ENCODE results near the gene EHMT1.

The EHMT1 gene

GRCh38 chr9:137813167-137813566 is 194.4 kb downstream of the EHMT1 start:
- no peak for FAIRE-seq

- no peak for FAIRE-seq
Observed at GRCh38 chr9:137813651-137814415, 195.0 kb downstream of the EHMT1 start.

DNA sequence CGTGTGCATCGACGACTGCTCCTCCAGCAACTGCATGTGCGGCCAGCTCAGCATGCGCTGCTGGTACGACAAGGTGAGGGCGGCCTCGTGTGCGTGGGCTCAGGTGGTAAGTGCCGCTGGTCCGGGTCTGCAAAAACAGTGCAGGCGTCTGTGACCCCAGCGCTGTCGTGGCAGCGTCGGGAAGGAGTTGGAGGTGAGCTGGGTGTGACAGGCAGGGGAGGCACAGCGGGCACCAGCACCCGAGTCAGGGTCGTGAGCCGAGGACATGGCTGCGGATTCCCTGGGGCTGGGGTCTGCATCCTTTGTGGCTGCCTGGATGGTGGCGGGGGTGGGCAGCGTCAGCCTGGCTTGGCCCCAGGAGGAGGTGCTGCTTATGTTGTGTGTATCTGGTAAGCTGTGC is 195.6 kb downstream of the EHMT1 start:
- no peak for FAIRE-seq

DNA sequence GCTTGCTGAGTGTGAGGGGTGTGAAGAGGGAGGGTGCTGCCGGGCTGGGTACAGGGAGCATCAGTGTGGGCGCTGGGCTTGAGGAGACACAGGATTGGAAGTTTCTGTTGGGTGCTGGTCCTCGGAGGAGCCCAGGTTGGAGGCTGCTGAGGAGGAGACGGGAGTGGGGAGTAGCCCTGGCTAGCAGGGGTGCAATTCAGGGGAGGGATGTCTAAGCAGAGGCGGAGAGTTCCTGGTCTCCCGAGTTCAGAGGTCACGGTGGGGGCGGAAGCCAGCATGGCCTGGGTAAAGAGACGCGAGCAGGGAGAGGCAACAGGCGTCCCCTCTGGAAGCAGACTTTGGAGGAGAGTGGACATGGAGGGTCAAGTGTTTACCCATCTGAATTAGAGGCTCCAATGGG is 196.0 kb downstream of the EHMT1 start:
- FAIRE-seq = no peak

- FAIRE-seq = no peak
Observed at GRCh38 chr9:137815256-137816255, 196.8 kb downstream of the EHMT1 start.

GRCh38 chr9:137816531-137817235 is 197.9 kb downstream of the EHMT1 start:
- FAIRE-seq = no peak

DNA sequence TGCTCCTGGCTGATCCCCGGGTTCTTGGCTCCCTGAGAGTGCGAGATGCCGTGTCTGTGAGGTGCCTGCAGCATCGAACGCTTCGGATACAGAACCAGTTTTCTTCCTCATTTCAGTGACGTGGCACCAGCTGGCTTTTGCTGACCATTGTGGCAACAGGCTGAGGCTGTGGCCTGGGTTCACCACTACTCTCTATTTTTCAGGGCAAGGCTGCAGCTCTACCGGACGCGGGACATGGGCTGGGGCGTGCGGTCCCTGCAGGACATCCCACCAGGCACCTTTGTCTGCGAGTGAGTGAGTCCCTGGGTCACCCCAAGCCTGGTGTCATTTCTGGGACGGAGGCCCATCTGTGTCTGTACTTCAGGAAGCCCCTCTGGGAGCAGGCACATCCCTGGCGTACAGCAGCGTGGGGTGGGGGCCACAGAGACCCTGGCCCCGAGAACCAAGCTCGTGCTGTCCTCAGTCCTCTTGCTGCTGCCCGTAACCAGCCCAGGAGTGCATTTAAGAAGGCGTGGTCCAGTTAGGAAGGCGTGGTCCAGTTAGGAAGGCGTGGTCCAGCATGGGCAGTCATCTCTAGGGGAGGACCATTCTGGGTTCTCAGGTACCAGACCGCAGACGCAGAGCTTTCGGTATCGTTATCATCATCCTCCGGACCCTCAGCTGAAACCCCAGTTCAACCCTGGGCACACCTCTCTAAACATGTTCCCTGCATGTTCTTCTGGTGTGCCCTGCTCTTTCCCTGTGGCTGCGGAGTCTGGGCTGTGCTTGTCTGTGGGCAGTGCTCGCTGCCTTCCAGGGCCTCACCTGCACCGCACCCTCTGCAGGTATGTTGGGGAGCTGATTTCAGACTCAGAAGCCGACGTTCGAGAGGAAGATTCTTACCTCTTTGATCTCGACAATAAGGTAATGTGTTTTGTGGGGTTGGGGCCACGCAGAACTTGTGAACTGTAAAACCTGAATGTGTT is 198.7 kb downstream of the EHMT1 start:
- no peak for FAIRE-seq

DNA sequence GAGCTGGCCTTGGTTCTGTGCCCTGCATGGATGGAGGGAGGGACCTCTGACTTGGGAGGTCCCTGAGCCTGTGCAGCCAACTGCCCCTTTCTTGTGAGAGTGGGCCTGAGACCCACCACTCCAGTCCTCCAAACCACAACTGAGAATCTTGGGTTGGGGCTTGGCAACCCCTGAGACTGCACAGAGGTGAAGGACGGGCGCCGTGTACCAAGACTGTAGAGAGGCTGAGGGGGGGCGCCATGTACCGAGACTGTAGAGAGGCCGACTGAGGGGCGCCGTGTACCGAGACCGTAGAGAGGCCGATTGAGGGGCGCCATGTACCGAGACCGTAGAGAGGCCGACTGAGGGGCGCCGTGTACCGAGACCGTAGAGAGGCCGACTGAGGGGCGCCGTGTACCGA is 199.5 kb downstream of the EHMT1 start:
- no peak for FAIRE-seq

- FAIRE-seq = no peak
Observed at GRCh38 chr9:137820161-137820855, 201.5 kb downstream of the EHMT1 start.

- no peak for FAIRE-seq
Observed at GRCh38 chr9:137823986-137824771, 205.4 kb downstream of the EHMT1 start.

DNA sequence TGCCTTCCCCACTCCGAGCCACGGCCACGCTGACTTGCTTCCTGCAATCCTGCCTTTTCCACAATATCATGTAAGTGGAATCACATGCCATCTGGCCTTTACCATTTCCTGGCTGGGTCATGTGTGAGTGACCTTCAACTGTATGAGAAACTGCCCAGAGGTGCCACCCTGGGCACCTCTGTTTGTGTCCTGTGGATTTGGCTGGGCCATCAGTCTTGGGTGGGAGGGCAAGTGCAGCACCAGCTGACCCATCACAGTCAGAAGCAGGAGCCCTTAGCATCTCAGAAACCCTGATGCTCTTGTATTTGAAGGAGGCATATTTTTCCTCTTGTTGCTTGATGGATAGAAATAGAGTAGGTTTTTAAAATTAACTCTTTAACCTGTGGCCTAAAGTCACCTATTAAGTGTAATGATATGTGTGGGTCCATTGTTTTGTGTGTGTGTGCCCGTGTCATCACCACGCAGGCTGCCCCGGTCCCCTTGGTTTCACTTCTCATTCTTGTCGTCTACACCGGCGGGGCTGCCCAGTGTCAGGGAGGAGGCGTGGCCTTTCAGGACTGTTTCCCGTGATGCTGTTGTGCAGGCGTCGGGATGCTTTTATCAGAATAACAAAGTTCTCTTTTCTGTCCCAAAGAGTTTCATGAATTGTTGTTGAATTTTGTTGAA is 206.7 kb downstream of the EHMT1 start:
- no peak for FAIRE-seq

- FAIRE-seq = no peak
Observed at GRCh38 chr9:137827908-137828526, 209.2 kb downstream of the EHMT1 start.

DNA sequence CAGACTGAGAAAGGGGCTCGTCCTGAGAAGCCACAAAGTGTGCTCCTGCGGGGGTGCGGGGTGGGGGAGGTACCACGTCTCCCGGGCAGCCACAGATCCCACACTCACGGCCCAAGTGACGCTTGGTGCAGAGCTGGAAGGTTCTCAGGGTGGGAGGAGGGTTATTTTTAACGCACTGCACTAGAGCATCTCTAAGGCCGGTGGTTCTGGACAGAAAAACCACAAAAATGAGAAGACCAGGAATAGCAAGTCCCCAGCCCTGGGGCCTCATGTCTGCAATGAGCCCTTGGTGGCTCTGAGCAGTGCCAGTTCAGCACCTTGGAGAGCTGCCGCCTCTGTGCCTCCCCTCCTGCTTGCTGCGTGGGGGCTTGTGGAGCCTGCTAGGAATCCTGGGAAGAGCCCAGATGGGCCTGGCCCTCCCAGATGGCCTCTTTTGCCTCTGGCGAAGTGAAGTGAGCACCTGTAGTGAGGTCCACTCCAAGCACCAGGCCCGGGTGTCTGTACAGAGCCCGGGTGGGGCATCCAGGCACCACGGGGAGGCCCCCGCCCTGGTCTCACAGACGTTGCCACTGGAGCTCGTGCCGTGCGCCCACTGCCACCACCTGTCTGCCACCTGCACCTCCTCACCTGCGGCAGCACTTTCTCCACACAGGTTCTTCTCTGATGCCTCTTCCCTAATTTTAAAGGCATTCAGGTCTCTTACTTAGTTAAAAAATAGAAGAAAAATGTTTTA is 209.9 kb downstream of the EHMT1 start:
- no peak for FAIRE-seq

DNA sequence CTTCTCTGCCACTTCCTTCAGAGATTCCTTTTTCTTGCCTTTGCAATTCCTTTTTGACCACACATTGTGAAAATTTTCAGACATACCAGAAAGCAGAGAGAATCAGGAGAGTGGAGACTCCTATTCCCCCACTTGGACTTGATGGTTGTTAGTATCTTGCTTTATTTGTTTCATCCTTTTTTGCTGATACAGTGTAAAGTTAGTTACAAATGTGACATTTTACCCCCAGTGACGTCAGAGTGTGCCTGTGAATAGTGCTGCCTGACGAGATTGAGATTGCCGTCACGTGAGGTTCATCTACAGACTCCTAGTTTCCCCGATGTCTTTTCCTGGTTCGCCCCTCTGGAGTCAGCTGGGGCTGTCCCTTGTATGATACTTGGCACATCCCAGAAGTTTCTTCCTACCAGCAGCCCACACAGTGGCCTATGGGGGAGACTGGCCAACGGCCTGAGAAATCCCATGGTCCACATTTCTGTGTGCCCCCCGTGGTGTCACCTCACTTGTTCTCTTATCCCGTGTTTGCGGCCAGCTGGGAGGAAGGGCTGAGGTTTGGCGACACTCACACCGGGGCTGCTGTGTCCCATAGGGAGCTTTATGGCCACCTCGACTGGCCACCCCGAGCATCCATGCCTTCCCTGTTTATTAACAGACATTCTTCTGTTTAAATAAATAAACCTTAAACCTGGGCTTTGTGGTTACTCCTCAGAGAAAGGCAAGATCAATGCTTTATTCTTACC is 210.6 kb downstream of the EHMT1 start:
- FAIRE-seq = no peak

DNA sequence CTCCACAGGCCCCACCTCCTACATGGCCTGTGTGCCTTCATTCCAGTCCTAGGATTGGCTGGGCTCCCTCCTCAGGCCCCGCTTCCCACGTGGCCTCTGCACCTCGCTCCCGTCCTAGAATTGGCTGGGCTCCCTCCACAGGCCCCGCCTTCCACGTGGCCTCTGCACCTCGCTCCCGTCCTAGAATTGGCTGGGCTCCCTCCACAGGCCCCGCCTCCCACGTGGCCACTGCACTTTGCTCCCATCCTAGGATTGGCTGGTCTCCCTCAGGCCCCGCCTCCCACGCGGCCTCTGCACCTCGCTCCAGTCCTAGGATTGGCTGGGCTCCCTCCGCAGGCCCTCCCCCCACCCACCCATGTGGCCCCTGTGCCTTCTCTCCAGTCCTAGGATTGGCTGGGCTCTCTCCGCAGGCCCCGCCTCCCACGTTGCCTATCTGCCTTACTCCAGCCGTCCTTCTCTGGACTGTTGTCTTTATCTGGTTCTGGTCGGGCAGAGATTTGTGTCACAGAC is 213.4 kb downstream of the EHMT1 start:
- FAIRE-seq = no peak

DNA sequence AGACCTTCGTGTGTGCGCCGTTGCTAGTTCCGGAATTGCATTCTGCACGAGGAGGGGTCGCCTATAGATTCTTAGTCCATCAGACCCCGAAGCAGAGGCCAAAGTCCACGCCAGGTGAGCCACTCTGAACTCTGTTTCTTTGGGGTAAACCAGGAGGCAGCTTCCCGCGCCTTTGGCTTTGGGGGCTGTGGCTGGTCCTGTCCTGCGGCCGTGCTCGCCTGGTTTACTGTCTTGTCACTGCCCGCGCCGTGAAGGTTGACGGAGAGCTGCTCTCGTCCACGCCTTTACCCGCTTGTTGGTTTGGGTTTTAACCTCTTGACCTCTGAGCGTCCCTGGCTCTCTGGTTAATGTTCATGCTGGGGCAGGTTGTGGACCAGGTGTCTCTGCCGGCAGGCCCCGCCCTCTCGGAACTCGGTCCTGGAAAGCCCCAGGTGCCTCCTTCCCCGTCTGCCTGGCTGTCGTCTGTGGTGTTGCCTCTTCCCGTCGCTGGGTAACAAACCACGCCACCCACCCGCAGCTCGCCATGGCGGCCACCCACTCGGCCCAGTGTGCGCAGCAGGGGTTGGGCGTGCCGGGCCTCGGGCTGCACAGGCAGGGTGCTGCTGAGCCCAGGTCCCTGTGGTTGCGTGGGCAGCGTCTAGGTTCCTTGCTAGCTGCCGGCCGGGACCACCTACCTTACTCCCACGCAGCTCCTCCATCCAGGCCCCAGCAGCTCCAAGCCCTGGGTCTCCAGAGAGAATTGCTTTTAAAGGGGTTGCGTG is 214.2 kb downstream of the EHMT1 start:
- FAIRE-seq = no peak
